Tibial artery (tissue), 4 donors: Measurements from ENCODE around the gene JKAMP.
A peak's percentile ranks its signal among the peaks of the same experiment; 100 is the strongest.

ENCODE experiments used
- DNase-seq, 2 donors: peaks; one replicate each; pipeline ENCODE4 v3.0.0-alpha.2; 2019
- H3K27ac ChIP-seq, 2 donors: fragments of 200-600 bp; sonication (generic) in 1 of 2; 1 replicate in 1 of 2; 2 replicates in 1 of 2; pipeline ENCODE4 v1.5.1; 2018 to 2019; ENCODE audit warnings: mild to moderate bottlenecking in 1 of 2
- H3K27me3 ChIP-seq, 2 donors: fragments of 200-600 bp; sonication (generic) in 1 of 2; one replicate each; pipeline versions ENCODE4 v1.5.1 to v1.6.0; 2016 to 2019
- H3K36me3 ChIP-seq, 3 donors: fragments of 200-600 bp; sonication (generic) in 2 of 3; one replicate each; pipeline ENCODE4 v1.5.1; 2016 to 2019; ENCODE audit warnings: mild to moderate bottlenecking in 2 of 3
- H3K4me1 ChIP-seq, 4 donors: fragments of 200-600 bp; sonication (generic) in 2 of 4; 1 replicate in 3 of 4; 2 replicates in 1 of 4; pipeline ENCODE4 v1.5.1; 2016 to 2019
- H3K4me3 ChIP-seq, 2 donors: fragments of 200-600 bp; sonication (generic) in 1 of 2; 1 replicate in 1 of 2; 2 replicates in 1 of 2; pipeline ENCODE4 v1.5.1; 2018 to 2019; ENCODE audit warnings: mild to moderate bottlenecking in 2 of 2
- H3K9me3 ChIP-seq, 3 donors: fragments of 200-600 bp; sonication (generic) in 1 of 3; one replicate each; pipeline ENCODE4 v1.5.1; 2016 to 2019
- intact Hi-C: fragments of 100-400 bp; cut with DNase I; formaldehyde crosslinking; loops from one replicate; pipeline ENCODE4 v1.15.0; 2023; ENCODE audit warnings: low total_unique reads
- TF ChIP-seq, protein P1 (sequence below), 2 experiments: fragments of 200-600 bp in 1 of 2; fragments of 450-650 bp in 1 of 2; IDR thresholded peaks; one replicate each; pipeline ENCODE4 v1.5.1; 2017 to 2019; ENCODE audit warnings: antibody characterized with exemption in 2 of 2, mild to moderate bottlenecking in 1 of 2, moderate library complexity in 1 of 2

Gene JKAMP

DNA sequence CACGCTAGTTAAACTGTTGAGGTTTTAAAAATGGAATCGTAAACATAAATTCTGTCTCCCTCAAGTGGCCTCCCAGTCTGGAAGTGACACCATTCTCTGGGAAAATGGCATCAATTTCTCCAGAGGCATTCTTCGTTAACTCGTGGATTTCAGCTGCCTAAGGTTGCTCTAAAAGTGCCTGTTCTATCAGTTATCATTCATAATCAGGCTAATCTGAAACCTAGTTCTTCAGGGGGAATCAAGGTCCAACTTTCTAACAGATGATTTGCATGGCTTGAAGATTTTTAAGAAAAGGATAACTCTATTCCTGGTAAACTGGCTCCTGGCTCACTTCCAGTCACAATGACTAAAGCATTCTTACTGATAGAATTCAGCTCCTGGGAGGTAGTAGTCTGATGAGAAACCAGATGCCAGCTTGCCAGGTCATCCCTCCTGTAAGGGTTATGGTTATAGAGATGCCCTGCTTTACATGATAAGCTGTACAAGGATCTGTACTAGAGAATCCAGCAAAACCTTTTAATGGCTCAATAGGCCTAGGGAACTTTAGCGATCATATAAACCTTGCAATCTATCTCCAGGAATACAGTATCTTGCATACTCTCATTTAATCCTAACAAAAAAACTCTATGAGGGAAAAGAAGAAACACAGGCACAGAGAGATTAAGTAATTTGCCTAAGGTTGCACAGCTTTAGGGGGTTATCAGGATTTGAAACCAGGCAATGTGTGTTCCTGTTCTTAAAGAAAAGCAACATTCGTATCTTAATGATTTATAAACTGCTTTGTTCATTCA, 1.6 kb upstream of the JKAMP start:
- TF ChIP-seq, protein P1, sequence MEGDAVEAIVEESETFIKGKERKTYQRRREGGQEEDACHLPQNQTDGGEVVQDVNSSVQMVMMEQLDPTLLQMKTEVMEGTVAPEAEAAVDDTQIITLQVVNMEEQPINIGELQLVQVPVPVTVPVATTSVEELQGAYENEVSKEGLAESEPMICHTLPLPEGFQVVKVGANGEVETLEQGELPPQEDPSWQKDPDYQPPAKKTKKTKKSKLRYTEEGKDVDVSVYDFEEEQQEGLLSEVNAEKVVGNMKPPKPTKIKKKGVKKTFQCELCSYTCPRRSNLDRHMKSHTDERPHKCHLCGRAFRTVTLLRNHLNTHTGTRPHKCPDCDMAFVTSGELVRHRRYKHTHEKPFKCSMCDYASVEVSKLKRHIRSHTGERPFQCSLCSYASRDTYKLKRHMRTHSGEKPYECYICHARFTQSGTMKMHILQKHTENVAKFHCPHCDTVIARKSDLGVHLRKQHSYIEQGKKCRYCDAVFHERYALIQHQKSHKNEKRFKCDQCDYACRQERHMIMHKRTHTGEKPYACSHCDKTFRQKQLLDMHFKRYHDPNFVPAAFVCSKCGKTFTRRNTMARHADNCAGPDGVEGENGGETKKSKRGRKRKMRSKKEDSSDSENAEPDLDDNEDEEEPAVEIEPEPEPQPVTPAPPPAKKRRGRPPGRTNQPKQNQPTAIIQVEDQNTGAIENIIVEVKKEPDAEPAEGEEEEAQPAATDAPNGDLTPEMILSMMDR (IDR thresholded peaks at IDR 0.05), result no peak
- Histone ChIP-seq H3K4me3 (peak overlapping the region; percentile 76 to 88), H3K27me3 (no peaks in the 10 kb centered on the region), H3K9me3 (no peaks in the 10 kb centered on the region), H3K36me3 (peaks cover 0 to 10% (median under 1%) of the 10 kb centered on the region in 3 donors), H3K4me1 (peaks cover 0 to 63% (median 32%) of the 10 kb centered on the region in 4 donors), H3K27ac (peak overlapping the region; percentile 88 to 96)
- DNase-seq, result peak in 1 of 2 donors; percentile 34
- intact Hi-C loops, result loop anchor here (10.0 kb wide), 1 partner anchor 1662 kb away; no protein-coding TSS in a partner anchor

DNA sequence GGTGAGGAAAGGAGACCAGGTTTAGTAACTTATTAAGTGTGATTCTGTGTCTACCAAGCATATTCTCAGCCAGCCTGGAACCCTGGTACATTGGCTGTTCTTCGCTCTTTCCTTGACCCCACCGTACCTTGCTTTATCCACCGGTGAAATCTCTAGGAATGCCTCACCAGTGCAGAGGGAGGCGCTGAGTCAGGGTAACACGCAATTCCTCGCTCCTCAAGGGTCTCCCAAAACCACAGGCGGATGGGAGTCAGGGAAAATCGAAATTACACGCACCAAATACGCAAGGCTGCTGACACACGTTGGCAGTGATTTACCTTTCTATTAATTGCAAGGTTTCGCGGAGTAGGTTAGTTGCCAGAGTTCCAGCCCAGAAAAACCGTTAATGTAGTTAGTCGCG, 954 bp upstream of the JKAMP start:
- peak overlapping the region; percentile 76 to 88 for H3K4me3 ChIP-seq
- intact Hi-C loops, result loop anchor here (10.0 kb wide), 1 partner anchor 1661 kb away; no protein-coding TSS in a partner anchor
- peak overlapping the region; percentile 88 to 96 for H3K27ac ChIP-seq
- no peaks in the 10 kb centered on the region for H3K27me3 ChIP-seq
- peak in 1 of 2 donors; percentile 72 for DNase-seq
- no peaks in the 10 kb centered on the region for H3K9me3 ChIP-seq
- peaks cover 0 to 63% (median 34%) of the 10 kb centered on the region in 4 donors for H3K4me1 ChIP-seq
- H3K36me3 ChIP-seq, result peaks cover 0 to 12% (median 6%) of the 10 kb centered on the region in 3 donors
- TF ChIP-seq, protein P1 (IDR thresholded peaks at IDR 0.05), result no peak

DNA sequence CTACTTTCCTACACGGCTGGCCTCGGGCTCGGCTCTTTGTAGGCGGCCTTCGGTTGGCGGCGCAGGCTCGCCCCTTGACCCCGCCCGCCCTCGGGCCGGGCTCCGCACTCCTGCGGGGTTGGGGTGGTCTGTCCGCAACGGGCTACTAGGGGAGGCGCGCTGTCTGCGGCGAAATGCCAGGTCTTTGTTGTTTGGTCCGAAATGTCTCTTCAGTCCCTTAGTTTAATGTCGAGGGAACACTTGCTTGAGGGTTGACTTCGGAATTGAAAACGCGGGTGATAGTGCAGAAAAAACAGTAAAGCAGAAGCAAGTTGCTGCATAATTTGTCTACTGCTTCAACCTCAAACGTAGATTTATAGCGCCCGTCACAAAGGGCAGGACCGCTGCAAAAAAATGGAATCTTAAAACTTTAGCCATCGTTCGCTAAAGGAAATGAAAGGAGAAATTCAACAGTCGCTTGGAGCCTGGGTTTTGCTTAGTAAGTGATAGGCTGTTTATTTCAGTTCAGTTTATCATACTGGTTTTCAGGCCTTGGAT, 390 bp downstream of the JKAMP start:
- H3K4me3 ChIP-seq, result peak overlapping the region; percentile 76 to 88
- TF ChIP-seq, protein P1 (IDR thresholded peaks at IDR 0.05), result no peak
- H3K4me1 ChIP-seq, result peaks cover 0 to 58% (median 35%) of the 10 kb centered on the region in 4 donors
- H3K36me3 ChIP-seq, result peaks cover 2 to 19% (median 6%) of the 10 kb centered on the region in 3 donors
- H3K27ac ChIP-seq, result peak overlapping the region; percentile 88 to 96
- no peaks in the 10 kb centered on the region for H3K9me3 ChIP-seq
- no peak for DNase-seq
- H3K27me3 ChIP-seq, result no peaks in the 10 kb centered on the region
- intact Hi-C loops, result loop anchor here (10.0 kb wide), 1 partner anchor 1660 kb away; no protein-coding TSS in a partner anchor

DNA sequence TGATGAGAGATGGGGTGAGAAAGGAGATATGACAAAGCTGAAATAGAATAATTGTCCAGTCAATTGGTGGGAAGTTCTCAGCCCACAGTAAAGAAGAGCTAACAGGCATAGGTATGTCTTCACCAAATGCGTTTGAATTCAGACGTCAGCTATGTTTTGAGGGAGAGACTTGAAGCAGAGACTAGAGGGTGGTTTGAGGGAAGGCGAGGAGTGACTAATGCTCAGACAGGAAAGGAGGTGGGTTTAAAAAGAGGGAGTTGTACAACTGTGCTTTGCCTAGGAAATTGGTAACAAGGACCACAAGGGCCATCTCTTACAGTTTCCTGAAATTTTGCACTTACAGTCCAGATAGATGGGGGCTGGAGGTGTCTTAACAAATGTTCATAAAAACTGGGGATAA, 6.4 kb downstream of the JKAMP start:
- Histone ChIP-seq H3K36me3 (peaks cover 31 to 74% (median 32%) of the 10 kb centered on the region in 3 donors), H3K9me3 (no peaks in the 10 kb centered on the region), H3K27ac (no peak overlapping the region), H3K4me1 (peaks cover 0 to 21% (median 8%) of the 10 kb centered on the region in 4 donors), H3K27me3 (no peaks in the 10 kb centered on the region), H3K4me3 (no peak overlapping the region)
- intact Hi-C loops, result no loop called here
- TF ChIP-seq, protein P1 (IDR thresholded peaks at IDR 0.05), result no peak
- DNase-seq, result no peak

DNA sequence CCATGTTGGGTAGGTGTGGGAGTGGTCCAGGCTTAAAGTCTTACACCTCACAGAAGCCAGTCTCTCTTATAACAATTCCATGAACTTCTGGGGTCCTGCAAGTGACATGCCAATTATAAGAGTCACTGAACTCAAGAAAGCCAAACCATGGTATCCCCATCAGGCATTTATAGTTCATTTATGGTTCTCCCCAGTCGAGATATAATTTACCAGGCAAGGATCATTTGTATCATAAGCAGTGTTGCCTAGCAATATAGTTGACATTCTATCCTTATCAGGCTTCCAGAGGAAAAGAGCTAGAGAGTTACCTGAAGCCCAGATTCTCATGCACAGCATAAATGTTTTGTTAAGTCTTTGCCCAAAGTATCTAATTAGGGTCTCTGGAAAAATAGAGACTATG, 8.1 kb downstream of the JKAMP start:
- no peak for DNase-seq
- intact Hi-C loops, result no loop called here
- peaks cover 0 to 13% (median 1%) of the 10 kb centered on the region in 4 donors for H3K4me1 ChIP-seq
- H3K36me3 ChIP-seq, result peaks cover 39 to 89% (median 40%) of the 10 kb centered on the region in 3 donors
- TF ChIP-seq, protein P1 (IDR thresholded peaks at IDR 0.05), result no peak
- no peaks in the 10 kb centered on the region for H3K27me3 ChIP-seq
- no peak overlapping the region for H3K4me3 ChIP-seq
- no peak overlapping the region for H3K27ac ChIP-seq
- H3K9me3 ChIP-seq, result no peaks in the 10 kb centered on the region
